Measurements from ENCODE around the gene BMAL1. TPM values are rescaled to one million over a fixed set of nuclear protein-coding genes. Genes with fewer than 3 reads are reported as not detected.

The BMAL1 gene
- total RNA-seq, 1 donor from 2014 or later = 7.7 TPM

GRCh38 chr11:13338427-13339069 lies 61.0 kb downstream of the BMAL1 start:
- TF ChIP-seq CTCF (IDR thresholded peaks at IDR 0.05; ENCODE audit: unreplicated experiment) = no peak
- Mint-ChIP-seq H3K4me3 (ENCODE audit: unreplicated experiment) (no peak overlapping the region), H3K27ac (ENCODE audit: unreplicated experiment) (no peak overlapping the region), H3K9me3 (ENCODE audit: unreplicated experiment) (no peaks in the 10 kb centered on the region), H3K4me1 (ENCODE audit: unreplicated experiment) (peaks cover 21% of the 10 kb centered on the region), H3K27me3 (ENCODE audit: unreplicated experiment) (peaks cover 4% of the 10 kb centered on the region), H3K36me3 (ENCODE audit: low read depth, unreplicated experiment) (peaks cover 7% of the 10 kb centered on the region)
- no peak for DNase-seq (ENCODE audit: low spot score)

DNA sequence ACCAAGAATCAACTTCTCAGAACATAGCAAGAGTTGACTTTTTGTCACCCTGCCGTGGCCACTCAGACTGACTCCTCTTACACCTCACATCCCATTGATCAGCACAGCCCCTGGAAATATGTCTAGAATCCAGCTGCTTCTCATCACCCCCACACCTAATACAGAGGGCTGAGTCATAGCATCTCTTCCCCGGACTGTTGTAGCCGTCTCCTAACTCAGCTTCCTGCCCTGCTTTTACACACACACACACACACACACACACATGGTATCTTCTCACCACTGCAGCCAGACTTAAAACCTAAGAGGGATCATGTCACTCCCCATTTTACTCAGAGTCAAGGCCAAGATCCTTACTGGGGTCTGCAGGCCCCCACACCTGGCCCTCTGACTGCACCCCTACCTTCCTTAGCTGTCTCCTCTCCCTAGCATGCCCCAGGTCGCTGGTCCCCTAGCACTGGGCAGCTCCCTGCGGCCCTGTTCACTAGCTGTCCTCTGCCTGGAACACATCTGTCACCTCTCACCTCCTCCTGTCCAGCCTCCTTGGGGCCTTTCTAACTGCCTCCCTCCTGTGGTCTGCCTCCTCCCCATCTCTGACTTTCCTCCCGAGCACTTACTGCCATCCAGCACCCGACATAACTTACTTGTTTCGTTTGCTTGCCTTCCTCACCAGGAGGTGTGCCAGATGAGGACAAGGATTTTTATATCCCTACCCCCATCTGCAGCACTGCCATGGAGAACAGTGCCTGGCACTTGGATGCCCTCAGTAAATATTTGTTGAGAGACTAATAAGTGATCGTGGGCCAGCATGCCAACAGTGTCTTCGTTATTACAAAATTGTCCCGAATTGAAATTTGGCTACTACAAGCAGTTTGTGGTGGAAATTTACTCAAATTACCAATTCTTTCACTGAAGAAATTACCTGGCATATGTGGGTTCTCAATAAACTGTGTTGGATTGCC lies 61.9 kb downstream of the BMAL1 start:
- H3K36me3 Mint-ChIP-seq (ENCODE audit: low read depth, unreplicated experiment) = peaks cover 7% of the 10 kb centered on the region
- no peak overlapping the region for H3K27ac Mint-ChIP-seq (ENCODE audit: unreplicated experiment)
- peak overlapping the region; percentile 52 for H3K4me3 Mint-ChIP-seq (ENCODE audit: unreplicated experiment)
- H3K4me1 Mint-ChIP-seq (ENCODE audit: unreplicated experiment) = peaks cover 21% of the 10 kb centered on the region
- no peak for TF ChIP-seq CTCF (IDR thresholded peaks at IDR 0.05; ENCODE audit: unreplicated experiment)
- peaks cover 4% of the 10 kb centered on the region for H3K27me3 Mint-ChIP-seq (ENCODE audit: unreplicated experiment)
- DNase-seq (ENCODE audit: low spot score) = no peak
- no peaks in the 10 kb centered on the region for H3K9me3 Mint-ChIP-seq (ENCODE audit: unreplicated experiment)

DNA sequence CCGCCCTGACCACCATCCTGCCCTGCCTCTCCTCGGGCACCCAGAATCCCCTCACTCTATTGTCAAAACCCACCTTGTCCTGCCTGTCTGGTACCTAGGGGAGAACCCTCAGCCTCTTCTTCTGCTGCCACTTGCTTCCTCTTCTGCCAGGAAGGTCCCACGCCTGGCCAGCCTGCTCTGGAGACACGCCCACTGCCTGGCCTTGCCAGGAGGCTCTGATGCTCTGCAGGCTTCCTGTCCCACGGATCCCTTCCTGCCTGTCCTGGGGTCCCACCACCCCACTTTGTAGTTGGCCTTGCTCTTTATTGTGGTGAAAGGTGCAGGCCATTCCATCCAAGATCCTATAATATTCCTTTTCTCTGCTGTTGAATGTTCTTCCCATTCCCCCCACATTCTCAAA lies 63.4 kb downstream of the BMAL1 start:
- peaks cover 4% of the 10 kb centered on the region for H3K27me3 Mint-ChIP-seq (ENCODE audit: unreplicated experiment)
- H3K27ac Mint-ChIP-seq (ENCODE audit: unreplicated experiment) = no peak overlapping the region
- H3K36me3 Mint-ChIP-seq (ENCODE audit: low read depth, unreplicated experiment) = peaks cover 7% of the 10 kb centered on the region

DNA sequence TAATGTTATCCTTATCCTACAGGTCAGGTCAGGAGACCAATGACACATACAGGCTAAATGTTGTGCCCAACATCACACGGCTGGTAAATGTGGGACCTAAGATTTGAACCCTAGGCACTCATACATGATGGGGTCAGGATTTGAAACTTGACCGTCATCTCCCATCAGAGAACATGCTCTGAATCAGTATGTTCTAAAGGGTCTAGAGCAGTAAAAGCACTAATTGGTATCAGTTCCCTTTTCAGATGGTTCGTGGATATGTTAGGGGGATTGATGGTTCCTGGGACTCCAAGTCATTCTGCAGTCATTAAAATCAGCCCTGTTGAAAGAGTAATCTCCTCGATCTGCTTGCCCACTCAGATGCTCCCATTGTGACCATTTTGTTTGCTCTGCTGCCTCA lies 65.5 kb downstream of the BMAL1 start:
- Mint-ChIP-seq H3K9me3 (ENCODE audit: unreplicated experiment) (no peaks in the 10 kb centered on the region), H3K27ac (ENCODE audit: unreplicated experiment) (peak overlapping the region; percentile 11), H3K36me3 (ENCODE audit: low read depth, unreplicated experiment) (peaks cover 7% of the 10 kb centered on the region), H3K4me1 (ENCODE audit: unreplicated experiment) (peaks cover 41% of the 10 kb centered on the region), H3K27me3 (ENCODE audit: unreplicated experiment) (peaks cover 4% of the 10 kb centered on the region), H3K4me3 (ENCODE audit: unreplicated experiment) (no peak overlapping the region)
- no peak for TF ChIP-seq CTCF (IDR thresholded peaks at IDR 0.05; ENCODE audit: unreplicated experiment)
- no peak for DNase-seq (ENCODE audit: low spot score)

More for the DNA sequence above, 63.4 kb downstream of the BMAL1 start:
- H3K4me1 Mint-ChIP-seq (ENCODE audit: unreplicated experiment) = peaks cover 27% of the 10 kb centered on the region
- H3K4me3 Mint-ChIP-seq (ENCODE audit: unreplicated experiment) = no peak overlapping the region
- no peaks in the 10 kb centered on the region for H3K9me3 Mint-ChIP-seq (ENCODE audit: unreplicated experiment)
- TF ChIP-seq CTCF (IDR thresholded peaks at IDR 0.05; ENCODE audit: unreplicated experiment) = no peak
- no peak for DNase-seq (ENCODE audit: low spot score)
